NT2/D1 (cell line): ENCODE data around the gene SIRT3.
"Not testable (repeated sequence)": the region's sequence is repeated elsewhere in the genome, so short reads cannot be mapped to it uniquely, and the experiment has no call there.

Experiments used
- SUZ12 ChIP-seq: IDR thresholded peaks from 2 replicates; pipeline ENCODE4 v1.6.1; 2011; ENCODE audit not compliant: insufficient read length, insufficient read depth; ENCODE audit errors: extremely low read depth
- ZNF274 ChIP-seq: IDR thresholded peaks from 2 replicates; pipeline ENCODE4 v1.6.1; 2011; ENCODE audit warnings: mild to moderate bottlenecking, low read depth, low read length

DNA sequence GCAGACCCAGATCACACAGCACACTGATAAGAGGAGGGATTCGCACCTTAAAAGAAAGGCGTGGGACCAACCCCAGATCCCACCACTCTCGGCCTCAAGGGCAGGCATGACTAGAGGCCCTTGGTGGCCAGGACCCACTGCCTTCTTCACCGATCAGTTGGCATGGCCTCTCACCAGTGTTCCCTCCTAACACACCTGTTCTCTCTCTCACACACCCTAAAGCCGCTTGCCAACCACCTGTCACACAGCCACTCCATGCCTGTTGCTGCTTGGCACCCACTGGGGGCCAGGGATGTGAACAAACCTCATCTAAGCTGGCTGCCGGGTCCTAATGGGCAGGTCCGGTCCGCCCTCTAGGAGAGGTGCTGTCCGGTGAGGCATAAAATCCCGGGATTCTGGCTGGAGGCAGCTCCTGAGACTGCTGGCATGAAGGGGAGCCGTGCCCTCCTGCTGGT, 43.4 kb downstream of the SIRT3 start, which contains the start of gene SCGB1C1:
- TF ChIP-seq ZNF274, SUZ12: not testable (repeated sequence)
